HepG2 (cell line): Measurements from ENCODE around the gene JSRP1. TPM values are rescaled to one million over a fixed set of nuclear protein-coding genes. Genes with fewer than 3 reads are reported as not detected.

Experiments
- ARNT ChIP-seq: fragments of 450-650 bp; IDR thresholded peaks from 2 replicates; pipeline ENCODE4 v1.6.1; 2017
- CBX1 ChIP-seq: IDR thresholded peaks from one replicate; pipeline ENCODE4 v1.6.1; 2016; ENCODE audit warnings: antibody characterized with exemption, low read depth
- TOPORS ChIP-seq: sonication (generic); formaldehyde crosslinking; IDR thresholded peaks from 2 replicates; pipeline ENCODE4 v1.8.0; 2023; ENCODE audit warnings: mild to moderate bottlenecking, missing genetic modification reagents
- ZFYVE20 ChIP-seq: sonication (generic); formaldehyde crosslinking; IDR thresholded peaks from 2 replicates; pipeline ENCODE4 v1.8.0; 2023; ENCODE audit warnings: low read depth, mild to moderate bottlenecking, moderate library complexity, missing genetic modification reagents, borderline replicate concordance
- ZNF282 ChIP-seq: fragments of 450-650 bp; IDR thresholded peaks from 2 replicates; pipeline ENCODE4 v1.6.1; 2018; ENCODE audit not compliant: partially characterized antibody
- ZNF451 ChIP-seq: sonication (generic); formaldehyde crosslinking; IDR thresholded peaks from 2 replicates; pipeline ENCODE4 v1.5.0; 2020; ENCODE audit warnings: mild to moderate bottlenecking, missing genetic modification reagents
- ZNF605 ChIP-seq: sonication (generic); formaldehyde crosslinking; IDR thresholded peaks from 2 replicates; pipeline ENCODE4 v1.8.0; 2022; ENCODE audit warnings: mild to moderate bottlenecking, missing genetic modification reagents
- ZNF703 ChIP-seq: sonication (generic); formaldehyde crosslinking; IDR thresholded peaks from 2 replicates; pipeline ENCODE4 v1.5.1; 2020; ENCODE audit warnings: missing genetic modification reagents, mild to moderate bottlenecking, moderate library complexity, borderline replicate concordance
- ZNF839 ChIP-seq: sonication (generic); formaldehyde crosslinking; IDR thresholded peaks from 2 replicates; pipeline ENCODE4 v1.4.0; 2020; ENCODE audit warnings: missing genetic modification reagents, mild to moderate bottlenecking, borderline replicate concordance
- ZSCAN31 ChIP-seq: sonication (generic); formaldehyde crosslinking; IDR thresholded peaks from 2 replicates; pipeline ENCODE4 v1.5.0; 2020; ENCODE audit warnings: low read depth, mild to moderate bottlenecking, missing genetic modification reagents
- polyA plus RNA-seq, 8 experiments: library from polyadenylated mRNA; depleted of rRNA in 3 of 8; stranded (reverse) in 7 of 8; unstranded in 1 of 8; fragments of >200 nt; fragmentation: Illumina TruSeq in 4 of 8; extraction: Trizol in 4 of 8; gene quantifications; 2 replicates each; pipeline versions ENCODE4 v1.2.1 to v1.2.3, GENCODE V29; 2011 to 2016; ENCODE audit warnings: low read depth in 4 of 8, missing spikeins in 1 of 8, mixed read lengths in 1 of 8; ENCODE audit not compliant: insufficient read depth in 1 of 8
- total RNA-seq, 5 experiments: library from RNA; depleted of rRNA; stranded (reverse); fragments of >200 nt; fragmentation: Illumina TruSeq; extraction: Trizol; gene quantifications; 2 replicates each; pipeline ENCODE4 v1.2.3, GENCODE V29; 2016; ENCODE audit warnings: low read depth in 1 of 5
- TF ChIP-seq, protein P1 (sequence below): sonication (generic); formaldehyde crosslinking; IDR thresholded peaks from 2 replicates; pipeline ENCODE4 v1.5.1; 2020; ENCODE audit warnings: mild to moderate bottlenecking, missing genetic modification reagents
- TF ChIP-seq, protein P2 (sequence below): sonication (generic); formaldehyde crosslinking; conservative IDR thresholded peaks from 2 replicates; pipeline ENCODE4 v1.8.0; 2022; ENCODE audit warnings: mild to moderate bottlenecking, moderate library complexity, missing genetic modification reagents
- TF ChIP-seq, protein P3 (sequence below): sonication (generic); formaldehyde crosslinking; IDR thresholded peaks from 2 replicates; pipeline ENCODE4 v1.8.1; 2022; ENCODE audit warnings: mild to moderate bottlenecking, missing genetic modification reagents
- TF ChIP-seq, protein P4 (sequence below): sonication (generic); formaldehyde crosslinking; IDR thresholded peaks from 2 replicates; pipeline ENCODE4 v1.8.1; 2023; ENCODE audit warnings: mild to moderate bottlenecking, moderate library complexity, missing genetic modification reagents
- TF ChIP-seq, protein P5 (sequence below): sonication (generic); formaldehyde crosslinking; IDR thresholded peaks from 2 replicates; pipeline ENCODE4 v1.8.1; 2023; ENCODE audit warnings: mild to moderate bottlenecking, missing genetic modification reagents, borderline replicate concordance
- TF ChIP-seq, protein P6 (sequence below): sonication (generic); formaldehyde crosslinking; IDR thresholded peaks from 2 replicates; pipeline ENCODE4 v1.4.0; 2020; ENCODE audit warnings: mild to moderate bottlenecking, missing genetic modification reagents, borderline replicate concordance

Gene JSRP1
- total and polyA plus RNA-seq, 2 of the 13 experiments (the other 11 are each of a cell fraction or from before 2014, with no cell fraction given), result 0.16 to 0.38 TPM

DNA sequence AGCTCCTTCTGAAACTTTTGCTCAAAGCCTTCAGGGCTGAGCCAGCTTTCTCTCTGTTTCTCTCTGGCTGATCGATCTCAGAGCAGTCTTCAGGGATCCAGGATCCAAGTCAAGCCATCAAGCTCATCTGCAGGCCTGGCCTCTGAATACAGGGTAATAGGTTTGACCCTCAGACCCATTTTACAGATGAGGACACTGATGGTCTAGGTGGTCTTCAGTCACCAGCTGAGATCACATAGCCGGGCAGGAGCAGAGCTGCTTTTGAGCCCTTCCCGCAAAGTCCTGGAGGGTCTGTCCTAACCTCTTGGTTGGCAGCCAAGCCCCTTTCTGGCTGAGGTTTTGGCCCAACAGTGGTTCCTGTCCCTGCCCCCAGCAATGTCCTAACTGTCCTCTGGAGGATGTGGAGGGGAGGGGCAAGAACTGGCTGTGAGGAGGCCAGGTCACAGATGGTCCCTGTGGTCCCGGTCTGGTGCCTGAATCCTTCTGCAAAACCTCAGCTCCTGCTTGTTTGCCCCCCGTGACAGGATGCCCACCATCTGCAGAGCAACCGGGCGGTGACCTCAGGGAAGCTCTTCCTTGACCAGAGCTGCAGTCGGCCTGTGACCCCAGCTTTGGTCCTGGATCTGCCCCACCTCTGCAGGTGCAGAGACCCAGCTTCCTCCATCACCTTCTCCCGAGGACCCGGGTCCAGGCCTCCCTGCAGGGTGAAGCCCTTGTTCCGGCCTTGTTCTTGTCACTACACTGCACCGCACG is 31.5 kb upstream of the JSRP1 start (continued):
- TF ChIP-seq, protein P1, sequence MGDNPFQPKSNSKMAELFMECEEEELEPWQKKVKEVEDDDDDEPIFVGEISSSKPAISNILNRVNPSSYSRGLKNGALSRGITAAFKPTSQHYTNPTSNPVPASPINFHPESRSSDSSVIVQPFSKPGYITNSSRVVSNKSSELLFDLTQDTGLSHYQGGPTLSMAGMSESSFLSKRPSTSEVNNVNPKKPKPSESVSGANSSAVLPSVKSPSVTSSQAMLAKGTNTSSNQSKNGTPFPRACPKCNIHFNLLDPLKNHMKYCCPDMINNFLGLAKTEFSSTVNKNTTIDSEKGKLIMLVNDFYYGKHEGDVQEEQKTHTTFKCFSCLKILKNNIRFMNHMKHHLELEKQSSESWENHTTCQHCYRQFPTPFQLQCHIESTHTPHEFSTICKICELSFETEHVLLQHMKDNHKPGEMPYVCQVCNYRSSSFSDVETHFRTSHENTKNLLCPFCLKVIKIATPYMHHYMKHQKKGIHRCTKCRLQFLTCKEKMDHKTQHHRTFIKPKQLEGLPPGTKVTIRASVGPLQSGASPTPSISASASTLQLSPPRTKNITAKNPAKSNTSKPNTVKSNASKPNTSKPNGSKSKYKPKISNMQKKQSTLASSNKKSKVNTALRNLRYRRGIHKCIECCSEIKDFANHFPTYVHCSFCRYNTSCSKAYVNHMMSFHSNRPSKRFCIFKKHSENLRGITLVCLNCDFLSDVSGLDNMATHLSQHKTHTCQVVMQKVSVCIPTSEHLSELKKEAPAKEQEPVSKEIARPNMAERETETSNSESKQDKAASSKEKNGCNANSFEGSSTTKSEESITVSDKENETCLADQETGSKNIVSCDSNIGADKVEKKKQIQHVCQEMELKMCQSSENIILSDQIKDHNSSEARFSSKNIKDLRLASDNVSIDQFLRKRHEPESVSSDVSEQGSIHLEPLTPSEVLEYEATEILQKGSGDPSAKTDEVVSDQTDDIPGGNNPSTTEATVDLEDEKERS (CRISPR knock-in tag), result no peak
- TF ChIP-seq ZFYVE20 (CRISPR knock-in tag) (no peak), ZSCAN31 (no peak), ZNF703 (no peak), ARNT (no peak), ZNF282 (no peak), ZNF605 (CRISPR knock-in tag) (no peak), ZNF839 (0 out of 2 replicates have a peak, but pooled peaks have one; percentile 32), CBX1 (no peak), ZNF451 (CRISPR knock-in tag) (peak; percentile 16; the same call in 1 of the 2 replicates), TOPORS (CRISPR knock-in tag) (0 out of 2 replicates have a peak, but pooled peaks have one; percentile 42)
- TF ChIP-seq, protein P2, sequence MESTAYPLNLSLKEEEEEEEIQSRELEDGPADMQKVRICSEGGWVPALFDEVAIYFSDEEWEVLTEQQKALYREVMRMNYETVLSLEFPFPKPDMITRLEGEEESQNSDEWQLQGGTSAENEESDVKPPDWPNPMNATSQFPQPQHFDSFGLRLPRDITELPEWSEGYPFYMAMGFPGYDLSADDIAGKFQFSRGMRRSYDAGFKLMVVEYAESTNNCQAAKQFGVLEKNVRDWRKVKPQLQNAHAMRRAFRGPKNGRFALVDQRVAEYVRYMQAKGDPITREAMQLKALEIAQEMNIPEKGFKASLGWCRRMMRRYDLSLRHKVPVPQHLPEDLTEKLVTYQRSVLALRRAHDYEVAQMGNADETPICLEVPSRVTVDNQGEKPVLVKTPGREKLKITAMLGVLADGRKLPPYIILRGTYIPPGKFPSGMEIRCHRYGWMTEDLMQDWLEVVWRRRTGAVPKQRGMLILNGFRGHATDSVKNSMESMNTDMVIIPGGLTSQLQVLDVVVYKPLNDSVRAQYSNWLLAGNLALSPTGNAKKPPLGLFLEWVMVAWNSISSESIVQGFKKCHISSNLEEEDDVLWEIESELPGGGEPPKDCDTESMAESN (CRISPR knock-in tag), result no peak
- TF ChIP-seq, protein P3, sequence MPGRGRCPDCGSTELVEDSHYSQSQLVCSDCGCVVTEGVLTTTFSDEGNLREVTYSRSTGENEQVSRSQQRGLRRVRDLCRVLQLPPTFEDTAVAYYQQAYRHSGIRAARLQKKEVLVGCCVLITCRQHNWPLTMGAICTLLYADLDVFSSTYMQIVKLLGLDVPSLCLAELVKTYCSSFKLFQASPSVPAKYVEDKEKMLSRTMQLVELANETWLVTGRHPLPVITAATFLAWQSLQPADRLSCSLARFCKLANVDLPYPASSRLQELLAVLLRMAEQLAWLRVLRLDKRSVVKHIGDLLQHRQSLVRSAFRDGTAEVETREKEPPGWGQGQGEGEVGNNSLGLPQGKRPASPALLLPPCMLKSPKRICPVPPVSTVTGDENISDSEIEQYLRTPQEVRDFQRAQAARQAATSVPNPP (CRISPR knock-in tag), result no peak
- TF ChIP-seq, protein P4, sequence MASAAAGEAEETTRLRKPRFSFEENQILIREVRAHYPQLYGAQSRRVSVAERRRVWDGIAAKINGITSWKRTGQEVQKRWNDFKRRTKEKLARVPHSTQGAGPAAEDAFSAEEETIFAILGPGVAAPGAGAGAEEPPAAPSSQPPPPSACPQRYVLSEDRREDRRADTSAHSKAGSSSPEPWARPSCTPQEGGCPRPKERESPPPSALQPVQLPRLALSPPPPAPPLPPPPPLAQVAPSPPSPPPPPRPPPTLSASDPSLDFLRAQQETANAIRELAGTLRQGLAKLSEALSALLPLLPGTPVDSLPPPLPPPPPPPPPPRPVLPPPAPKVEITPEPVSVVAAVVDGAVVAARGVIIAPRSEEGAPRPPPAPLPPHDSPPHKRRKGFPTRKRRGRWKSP (CRISPR knock-in tag), result no peak
- TF ChIP-seq, protein P5, sequence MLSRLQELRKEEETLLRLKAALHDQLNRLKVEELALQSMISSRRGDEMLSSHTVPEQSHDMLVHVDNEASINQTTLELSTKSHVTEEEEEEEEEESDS, result no peak
- TF ChIP-seq, protein P6, sequence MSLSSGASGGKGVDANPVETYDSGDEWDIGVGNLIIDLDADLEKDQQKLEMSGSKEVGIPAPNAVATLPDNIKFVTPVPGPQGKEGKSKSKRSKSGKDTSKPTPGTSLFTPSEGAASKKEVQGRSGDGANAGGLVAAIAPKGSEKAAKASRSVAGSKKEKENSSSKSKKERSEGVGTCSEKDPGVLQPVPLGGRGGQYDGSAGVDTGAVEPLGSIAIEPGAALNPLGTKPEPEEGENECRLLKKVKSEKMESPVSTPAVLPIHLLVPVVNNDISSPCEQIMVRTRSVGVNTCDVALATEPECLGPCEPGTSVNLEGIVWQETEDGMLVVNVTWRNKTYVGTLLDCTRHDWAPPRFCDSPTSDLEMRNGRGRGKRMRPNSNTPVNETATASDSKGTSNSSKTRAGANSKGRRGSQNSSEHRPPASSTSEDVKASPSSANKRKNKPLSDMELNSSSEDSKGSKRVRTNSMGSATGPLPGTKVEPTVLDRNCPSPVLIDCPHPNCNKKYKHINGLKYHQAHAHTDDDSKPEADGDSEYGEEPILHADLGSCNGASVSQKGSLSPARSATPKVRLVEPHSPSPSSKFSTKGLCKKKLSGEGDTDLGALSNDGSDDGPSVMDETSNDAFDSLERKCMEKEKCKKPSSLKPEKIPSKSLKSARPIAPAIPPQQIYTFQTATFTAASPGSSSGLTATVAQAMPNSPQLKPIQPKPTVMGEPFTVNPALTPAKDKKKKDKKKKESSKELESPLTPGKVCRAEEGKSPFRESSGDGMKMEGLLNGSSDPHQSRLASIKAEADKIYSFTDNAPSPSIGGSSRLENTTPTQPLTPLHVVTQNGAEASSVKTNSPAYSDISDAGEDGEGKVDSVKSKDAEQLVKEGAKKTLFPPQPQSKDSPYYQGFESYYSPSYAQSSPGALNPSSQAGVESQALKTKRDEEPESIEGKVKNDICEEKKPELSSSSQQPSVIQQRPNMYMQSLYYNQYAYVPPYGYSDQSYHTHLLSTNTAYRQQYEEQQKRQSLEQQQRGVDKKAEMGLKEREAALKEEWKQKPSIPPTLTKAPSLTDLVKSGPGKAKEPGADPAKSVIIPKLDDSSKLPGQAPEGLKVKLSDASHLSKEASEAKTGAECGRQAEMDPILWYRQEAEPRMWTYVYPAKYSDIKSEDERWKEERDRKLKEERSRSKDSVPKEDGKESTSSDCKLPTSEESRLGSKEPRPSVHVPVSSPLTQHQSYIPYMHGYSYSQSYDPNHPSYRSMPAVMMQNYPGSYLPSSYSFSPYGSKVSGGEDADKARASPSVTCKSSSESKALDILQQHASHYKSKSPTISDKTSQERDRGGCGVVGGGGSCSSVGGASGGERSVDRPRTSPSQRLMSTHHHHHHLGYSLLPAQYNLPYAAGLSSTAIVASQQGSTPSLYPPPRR (CRISPR knock-in tag), result peak; percentile 64; the same call in 1 of the 2 replicates
